ENCODE data around the gene NXPH4. TPM values are rescaled to one million over a fixed set of nuclear protein-coding genes. Genes with fewer than 3 reads are reported as not detected.

Gene NXPH4
- total and polyA plus RNA-seq, 7 donors = 0.01 to 0.58 (median 0.24) TPM; not detected in 2

DNA sequence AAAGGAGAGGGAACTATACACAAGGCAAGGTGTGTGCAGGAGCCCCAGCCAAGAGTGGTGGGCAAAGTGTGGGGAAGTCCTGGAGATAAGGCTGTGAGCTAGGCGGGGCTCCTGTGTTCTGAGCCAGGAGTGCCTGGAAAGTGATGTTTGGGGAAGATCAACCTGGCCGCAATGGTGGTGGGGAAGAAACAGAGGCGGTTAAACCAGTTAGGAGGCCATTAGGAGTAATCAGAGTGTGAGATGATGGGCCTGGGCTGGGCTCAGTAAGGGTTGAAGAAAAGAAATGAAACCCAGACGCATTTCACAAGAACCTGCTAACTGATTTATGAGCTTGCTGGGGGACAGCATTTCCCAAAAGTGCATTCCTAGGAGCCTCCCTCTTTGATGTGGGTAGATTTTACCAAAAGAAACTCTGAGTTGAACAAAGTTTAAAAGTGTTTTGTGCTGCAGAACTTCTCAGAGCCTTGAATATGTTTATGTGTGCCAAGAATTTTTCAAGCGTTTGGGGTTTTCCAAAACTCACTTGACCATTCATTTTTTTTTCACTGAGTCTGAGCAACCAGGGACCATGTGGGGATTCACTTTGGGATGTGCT, 34.9 kb upstream of the NXPH4 start:
- ATAC-seq (no peak), DNase-seq (no peak)
- no peak overlapping the region for H3K4me3 ChIP-seq
- H3K9me3 ChIP-seq = no peaks in the 10 kb centered on the region
- intact Hi-C loops (cut with DNase I) = loop anchor here in 1 of 2 donors (2.0 to 5.0 kb wide), 2 partner anchors 57 to 109 kb away; no protein-coding TSS in a partner anchor
- WGBS, 3 donors = 76 to 82% (median 80%) methylated on average over 5 of the region's 5 CpGs
- no peaks in the 10 kb centered on the region for H3K4me1 ChIP-seq
- TF ChIP-seq, protein P1, sequence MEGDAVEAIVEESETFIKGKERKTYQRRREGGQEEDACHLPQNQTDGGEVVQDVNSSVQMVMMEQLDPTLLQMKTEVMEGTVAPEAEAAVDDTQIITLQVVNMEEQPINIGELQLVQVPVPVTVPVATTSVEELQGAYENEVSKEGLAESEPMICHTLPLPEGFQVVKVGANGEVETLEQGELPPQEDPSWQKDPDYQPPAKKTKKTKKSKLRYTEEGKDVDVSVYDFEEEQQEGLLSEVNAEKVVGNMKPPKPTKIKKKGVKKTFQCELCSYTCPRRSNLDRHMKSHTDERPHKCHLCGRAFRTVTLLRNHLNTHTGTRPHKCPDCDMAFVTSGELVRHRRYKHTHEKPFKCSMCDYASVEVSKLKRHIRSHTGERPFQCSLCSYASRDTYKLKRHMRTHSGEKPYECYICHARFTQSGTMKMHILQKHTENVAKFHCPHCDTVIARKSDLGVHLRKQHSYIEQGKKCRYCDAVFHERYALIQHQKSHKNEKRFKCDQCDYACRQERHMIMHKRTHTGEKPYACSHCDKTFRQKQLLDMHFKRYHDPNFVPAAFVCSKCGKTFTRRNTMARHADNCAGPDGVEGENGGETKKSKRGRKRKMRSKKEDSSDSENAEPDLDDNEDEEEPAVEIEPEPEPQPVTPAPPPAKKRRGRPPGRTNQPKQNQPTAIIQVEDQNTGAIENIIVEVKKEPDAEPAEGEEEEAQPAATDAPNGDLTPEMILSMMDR (IDR thresholded peaks at IDR 0.05) = no peak
- no peaks in the 10 kb centered on the region for H3K27me3 ChIP-seq (ENCODE audit: insufficient read depth in 3 of 3, low read length in 2 of 3)
- peaks cover 0 to 62% of the 10 kb centered on the region in 2 donors for H3K36me3 ChIP-seq (ENCODE audit: insufficient read depth in 1 of 2, low read depth in 1 of 2)
- H3K27ac ChIP-seq = no peak overlapping the region

- peak; percentile 73 to 85 for DNase-seq
- peaks cover 0 to 58% of the 10 kb centered on the region in 2 donors for H3K36me3 ChIP-seq (ENCODE audit: insufficient read depth in 1 of 2, low read depth in 1 of 2)
These were observed 33.5 kb upstream of the NXPH4 start for GRCh38 chr12:57182918-57183575.

GRCh38 chr12:57183939-57184725, 32.5 kb upstream of the NXPH4 start:
- intact Hi-C loops (cut with DNase I) = loop anchor here (1.0 to 5.0 kb wide), 4 partner anchors 59 to 115 kb away; no protein-coding TSS in a partner anchor
- 92 to 96% (median 93%) methylated on average over 22 of the region's 22 CpGs for WGBS, 3 donors
- DNase-seq (no peak), ATAC-seq (no peak)
- Histone ChIP-seq H3K36me3 (ENCODE audit: insufficient read depth in 1 of 2, low read depth in 1 of 2) (peaks cover 0 to 57% of the 10 kb centered on the region in 2 donors), H3K27ac (no peak overlapping the region), H3K4me3 (no peak overlapping the region), H3K27me3 (ENCODE audit: insufficient read depth in 3 of 3, low read length in 2 of 3) (no peaks in the 10 kb centered on the region), H3K9me3 (no peaks in the 10 kb centered on the region), H3K4me1 (no peaks in the 10 kb centered on the region)
- TF ChIP-seq, protein P1 (IDR thresholded peaks at IDR 0.05) = no peak

More at GRCh38 chr12:57182918-57183575, 33.5 kb upstream of the NXPH4 start:
- H3K4me3 ChIP-seq = no peak overlapping the region
- H3K27me3 ChIP-seq (ENCODE audit: insufficient read depth in 3 of 3, low read length in 2 of 3) = no peaks in the 10 kb centered on the region
- no peaks in the 10 kb centered on the region for H3K9me3 ChIP-seq
- ATAC-seq = peak; percentile 80 to 94 (median 92)
- TF ChIP-seq, protein P1 (IDR thresholded peaks at IDR 0.05) = peak; percentile 83
- intact Hi-C loops (cut with DNase I) = loop anchor here (1.0 to 5.0 kb wide), 3 partner anchors 58 to 111 kb away; no protein-coding TSS in a partner anchor
- H3K4me1 ChIP-seq = no peaks in the 10 kb centered on the region
- WGBS, 3 donors = 60 to 66% (median 66%) methylated on average over 13 of the region's 13 CpGs
- no peak overlapping the region for H3K27ac ChIP-seq

DNA sequence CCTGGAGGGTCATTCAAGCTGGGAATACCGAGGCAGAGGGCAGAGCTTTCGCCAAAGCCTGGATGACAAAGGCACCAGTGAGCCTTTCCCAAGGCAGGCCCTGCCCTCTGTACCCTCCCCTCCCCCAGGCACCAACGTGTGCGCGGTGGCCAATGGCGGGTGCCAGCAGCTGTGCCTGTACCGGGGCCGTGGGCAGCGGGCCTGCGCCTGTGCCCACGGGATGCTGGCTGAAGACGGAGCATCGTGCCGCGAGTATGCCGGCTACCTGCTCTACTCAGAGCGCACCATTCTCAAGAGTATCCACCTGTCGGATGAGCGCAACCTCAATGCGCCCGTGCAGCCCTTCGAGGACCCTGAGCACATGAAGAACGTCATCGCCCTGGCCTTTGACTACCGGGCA, 31.2 kb upstream of the NXPH4 start:
- ATAC-seq = no peak
- TF ChIP-seq, protein P1 (IDR thresholded peaks at IDR 0.05) = no peak
- Histone ChIP-seq H3K4me1 (no peaks in the 10 kb centered on the region), H3K27ac (no peak overlapping the region), H3K27me3 (ENCODE audit: insufficient read depth in 3 of 3, low read length in 2 of 3) (no peaks in the 10 kb centered on the region), H3K4me3 (no peak overlapping the region), H3K9me3 (no peaks in the 10 kb centered on the region), H3K36me3 (ENCODE audit: insufficient read depth in 1 of 2, low read depth in 1 of 2) (peaks cover 0 to 45% of the 10 kb centered on the region in 2 donors)
- WGBS, 3 donors = 84 to 93% (median 86%) methylated on average over 20 to 25 of the region's 25 CpGs
- DNase-seq = no peak
- intact Hi-C loops (cut with DNase I) = loop anchor here in 1 of 2 donors (2.0 kb wide), 1 partner anchor 117 kb away; no protein-coding TSS in a partner anchor
